Ovary (tissue), 9 donors: Measurements from ENCODE around the gene AOX1. TPM values are rescaled to one million over a fixed set of nuclear protein-coding genes. Genes with fewer than 3 reads are reported as not detected.
"Not testable (repeated sequence)": the region's sequence is repeated elsewhere in the genome, so short reads cannot be mapped to it uniquely, and the experiment has no call there.

Experiments
- DNase-seq, 5 donors: peaks; one replicate each; pipeline ENCODE4 v3.0.0-alpha.2; 2019 to 2020
- H3K27ac ChIP-seq, 2 donors: fragments of 200-600 bp; one replicate each; pipeline versions ENCODE4 v1.5.1 to v1.8.0; 2019 to 2022
- H3K27me3 ChIP-seq: fragments of 200-600 bp; one replicate; pipeline ENCODE4 v1.8.0; 2022
- H3K36me3 ChIP-seq: fragments of 200-600 bp; sonication (generic); one replicate; pipeline ENCODE4 v1.5.1; 2019
- H3K4me1 ChIP-seq: one replicate; pipeline ENCODE4 v1.8.1; 2013; ENCODE audit warnings: mild to moderate bottlenecking, moderate library complexity; ENCODE audit not compliant: insufficient read depth
- H3K4me3 ChIP-seq: fragments of 200-600 bp; sonication (generic); one replicate; pipeline ENCODE4 v1.5.1; 2017
- H3K9me3 ChIP-seq, 2 donors: fragments of 200-600 bp in 1 of 2; sonication (generic) in 1 of 2; one replicate each; pipeline versions ENCODE4 v1.5.1 to v1.8.1; 2013 to 2019; ENCODE audit warnings: mild to moderate bottlenecking in 1 of 2, moderate library complexity in 1 of 2
- CTCF ChIP-seq, 3 donors: fragments of 450-650 bp in 2 of 3; fragments of 200-600 bp in 1 of 3; IDR thresholded peaks; one replicate each; pipeline versions ENCODE4 v1.5.1 to v1.8.0; 2016 to 2022; ENCODE audit warnings: antibody characterized with exemption in 3 of 3, mild to moderate bottlenecking in 1 of 3
- EP300 ChIP-seq: sonication (generic); formaldehyde crosslinking; IDR thresholded peaks from one replicate; pipeline ENCODE4 v1.6.1; 2017; ENCODE audit warnings: antibody characterized with exemption
- POLR2A ChIP-seq: fragments of 450-650 bp; IDR thresholded peaks from one replicate; pipeline ENCODE4 v1.6.1; 2017; ENCODE audit warnings: antibody characterized with exemption, mild to moderate bottlenecking, moderate library complexity
- WGBS, 3 donors: extraction: QIAGEN DNeasy Blood & Tissue Kit in 1 of 3; methylation state at CpG; one replicate each; pipeline versions ENCODE4 v1.1.5 to v1.1.7; 2013 to 2017; 5-methylcytosine and 5-hydroxymethylcytosine counted together
- intact Hi-C, 4 donors: fragments of 100-400 bp; cut with DNase I; formaldehyde crosslinking; loops; one replicate each; pipeline versions ENCODE4 v1.11.0 to v1.15.1; 2022 to 2023
- polyA plus RNA-seq, 2 donors: library from polyadenylated mRNA; stranded (reverse); fragments of 200-250 nt in 1 of 2; fragments of 350-450 nt in 1 of 2; fragmentation: Illumina TruSeq in 1 of 2; extraction: RNeasy Lipid Tissue Mini Kit (QIAGEN cat#74804) in 1 of 2; gene quantifications; one replicate each; pipeline ENCODE4 v1.2.3, GENCODE V29; 2013 to 2014
- total RNA-seq, 7 donors: library from RNA; depleted of rRNA in 2 of 7; stranded (reverse); fragments of >200 nt in 2 of 7; fragmentation: NEBNext Ultra II Directional in 3 of 7; extraction: Animal tissue kit (Norgen Biotek cat#: 25700) in 3 of 7; gene quantifications; one replicate each; pipeline versions ENCODE4 v1.1.0 to v1.2.4, GENCODE V29; 2016 to 2023
- donor health status: DM: no; HTN: no; CAD: no; lungs with moderate emphysema.
- donor health status: DM: no; HTN: no; CAD: no.
- donor health status: Bipolar disorder and iron deficiency.
- donor health status: DM: yes; HTN: yes; CAD: no.
- donor health status: DM: no; HTN: no; CAD: no.
- donor health status: DM: yes; HTN: yes; CAD: no.

Gene AOX1
- total and polyA plus RNA-seq, 9 donors: 29.1 to 105 (median 67.2) TPM

GRCh38 chr2:200627110-200627770, 41.4 kb downstream of the AOX1 start:
- TF ChIP-seq CTCF (IDR thresholded peaks at IDR 0.05) (no peak), EP300 (no peak), POLR2A (no peak)
- no peak for DNase-seq
- no peaks in the 10 kb centered on the region for H3K27me3 ChIP-seq
- intact Hi-C loops: no loop called here
- H3K4me3 ChIP-seq: no peak overlapping the region
- no peaks in the 10 kb centered on the region for H3K4me1 ChIP-seq
- WGBS, 3 donors: 86 to 90% (median 89%) methylated on average over 4 of the region's 4 CpGs
- no peaks in the 10 kb centered on the region for H3K9me3 ChIP-seq
- no peak overlapping the region for H3K27ac ChIP-seq
- no peaks in the 10 kb centered on the region for H3K36me3 ChIP-seq

GRCh38 chr2:200628461-200628860, 42.6 kb downstream of the AOX1 start:
- H3K9me3 ChIP-seq, H3K36me3 ChIP-seq, H3K27ac ChIP-seq, H3K4me3 ChIP-seq, intact Hi-C loops, H3K4me1 ChIP-seq, H3K27me3 ChIP-seq, DNase-seq: not testable (repeated sequence)
- 86 to 88% (median 88%) methylated on average over 4 of the region's 4 CpGs for WGBS, 3 donors

- H3K4me1 ChIP-seq: no peaks in the 10 kb centered on the region
- no peak overlapping the region for H3K4me3 ChIP-seq
- DNase-seq: no peak
- no peak for TF ChIP-seq EP300
- TF ChIP-seq POLR2A: no peak
- TF ChIP-seq CTCF (IDR thresholded peaks at IDR 0.05): no peak
- WGBS, 3 donors: 82 to 96% (median 90%) methylated on average over 1 of the region's 1 CpG
- no peak overlapping the region for H3K27ac ChIP-seq
- intact Hi-C loops: no loop called here
- no peaks in the 10 kb centered on the region for H3K27me3 ChIP-seq
- no peaks in the 10 kb centered on the region for H3K36me3 ChIP-seq
- H3K9me3 ChIP-seq: no peaks in the 10 kb centered on the region
Measured at GRCh38 chr2:200631287-200631686, 45.5 kb downstream of the AOX1 start.

GRCh38 chr2:200634231-200634964, 48.6 kb downstream of the AOX1 start:
- TF ChIP-seq EP300 (no peak), CTCF (IDR thresholded peaks at IDR 0.05) (no peak), POLR2A (no peak)
- intact Hi-C loops: no loop called here
- Histone ChIP-seq H3K27ac (no peak overlapping the region), H3K9me3 (no peaks in the 10 kb centered on the region), H3K4me1 (no peaks in the 10 kb centered on the region), H3K36me3 (no peaks in the 10 kb centered on the region), H3K27me3 (no peaks in the 10 kb centered on the region), H3K4me3 (no peak overlapping the region)
- WGBS, 3 donors: 94 to 95% (median 95%) methylated on average over 7 of the region's 7 CpGs
- DNase-seq: no peak

GRCh38 chr2:200635251-200635650, 49.4 kb downstream of the AOX1 start:
- no peak overlapping the region for H3K27ac ChIP-seq
- DNase-seq: no peak
- intact Hi-C loops: no loop called here
- no peaks in the 10 kb centered on the region for H3K36me3 ChIP-seq
- no peaks in the 10 kb centered on the region for H3K9me3 ChIP-seq
- H3K4me1 ChIP-seq: no peaks in the 10 kb centered on the region
- no peak for TF ChIP-seq POLR2A
- TF ChIP-seq EP300: no peak
- no peak for TF ChIP-seq CTCF (IDR thresholded peaks at IDR 0.05)
- H3K27me3 ChIP-seq: no peaks in the 10 kb centered on the region
- no peak overlapping the region for H3K4me3 ChIP-seq
